Muscle of leg (tissue), 11 donors: Measurements from ENCODE around the gene ADRM1. TPM values are rescaled to one million over a fixed set of nuclear protein-coding genes. Genes with fewer than 3 reads are reported as not detected.

ENCODE experiments used
- DNase-seq: peaks from one replicate; pipeline ENCODE4 v3.0.0; 2013
- H3K27ac ChIP-seq: one replicate; pipeline ENCODE4 v1.5.1; 2013; ENCODE audit warnings: mild to moderate bottlenecking, low read length, control low read depth
- H3K27me3 ChIP-seq: one replicate; pipeline ENCODE4 v1.6.1; 2013; ENCODE audit warnings: low read length; ENCODE audit not compliant: control insufficient read depth, insufficient read depth
- H3K36me3 ChIP-seq: one replicate; pipeline ENCODE4 v1.6.1; 2013; ENCODE audit warnings: low read length; ENCODE audit not compliant: control insufficient read depth, insufficient read depth
- H3K4me1 ChIP-seq: one replicate; pipeline ENCODE4 v1.6.1; 2013; ENCODE audit warnings: low read length; ENCODE audit not compliant: control insufficient read depth, insufficient read depth
- H3K4me3 ChIP-seq: one replicate; pipeline ENCODE4 v1.5.1; 2013; ENCODE audit warnings: low read length, control low read depth
- H3K9me3 ChIP-seq: replicated peaks from 2 replicates; pipeline ENCODE4 v1.6.1; 2013; ENCODE audit warnings: low read depth, low read length; ENCODE audit not compliant: control insufficient read depth
- WGBS: methylation state at CpG from one replicate; pipeline ENCODE4 v1.1.5; 2013; ENCODE audit warnings: missing lambda C conversion rate; ENCODE audit not compliant: insufficient coverage; 5-methylcytosine and 5-hydroxymethylcytosine counted together
- polyA plus RNA-seq, 8 donors: library from polyadenylated mRNA; unstranded; fragments of 120-200 nt; gene quantifications; one replicate each; pipeline versions ENCODE4 v1.2.1 to v1.2.3, GENCODE V29; 2013; ENCODE audit warnings: inconsistent platforms in 1 of 8, low replicate concordance in 1 of 8; ENCODE audit not compliant: insufficient read length in 8 of 8, insufficient read depth in 1 of 8
- total RNA-seq: library from RNA; stranded (reverse); fragments of 120-200 nt; gene quantifications from one replicate; pipeline ENCODE4 v1.2.4, GENCODE V29; 2013

ADRM1 gene
- total and polyA plus RNA-seq, 9 donors: 53.6 to 65.6 (median 59.2) TPM

DNA sequence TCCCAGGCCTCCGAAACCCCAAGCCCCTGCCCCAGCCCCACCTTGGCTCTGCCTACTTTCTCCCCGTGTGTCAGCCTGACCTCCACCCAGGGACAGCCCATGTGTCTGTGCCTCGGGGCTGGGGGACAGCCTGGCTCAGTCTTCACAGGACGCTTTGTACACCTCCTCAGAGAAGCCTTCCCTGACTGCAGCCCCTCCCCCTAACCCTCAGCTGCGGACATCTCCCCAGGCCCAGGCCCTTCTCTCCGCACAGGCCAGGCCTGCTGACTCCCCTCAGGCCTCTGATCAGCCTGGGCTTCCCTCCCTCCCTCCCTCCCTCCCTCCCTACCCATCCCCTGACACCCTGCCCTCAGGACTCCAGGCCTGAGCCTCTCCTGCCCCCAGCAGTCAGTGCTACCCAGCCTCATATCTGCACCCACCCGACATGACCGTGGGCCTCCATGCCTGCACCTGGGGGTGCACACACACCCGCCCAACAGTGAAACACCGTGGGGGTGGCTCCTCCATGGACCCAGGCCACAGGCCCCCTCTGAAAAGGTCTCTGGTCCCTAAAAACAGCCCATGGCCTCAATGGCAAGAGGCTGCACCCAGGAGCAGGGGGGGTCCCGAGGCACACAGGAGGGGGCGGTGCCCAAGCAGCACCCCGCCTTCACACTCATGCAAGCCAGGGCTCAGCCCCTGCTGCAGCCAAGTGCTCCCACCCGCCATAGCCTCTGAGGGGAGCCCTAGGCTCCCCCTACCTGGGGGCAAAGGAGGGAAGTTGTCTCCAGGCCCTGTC, 51.4 kb downstream of the ADRM1 start:
- 68% methylated on average over 12 of the region's 14 CpGs for WGBS

GRCh38 chr20:62354811-62355341, 52.1 kb downstream of the ADRM1 start:
- no peaks in the 10 kb centered on the region for H3K27me3 ChIP-seq
- H3K4me3 ChIP-seq: no peak overlapping the region
- no peaks in the 10 kb centered on the region for H3K9me3 ChIP-seq
- peaks cover 78% of the 10 kb centered on the region for H3K4me1 ChIP-seq
- H3K27ac ChIP-seq: peak overlapping the region; percentile 29
- 55% methylated on average over 11 of the region's 16 CpGs for WGBS
- no peak for DNase-seq
- H3K36me3 ChIP-seq: peaks cover 16% of the 10 kb centered on the region

More for the DNA sequence above, 51.4 kb downstream of the ADRM1 start:
- H3K4me3 ChIP-seq: no peak overlapping the region
- no peak overlapping the region for H3K27ac ChIP-seq
- H3K9me3 ChIP-seq: no peaks in the 10 kb centered on the region
- no peak for DNase-seq
- H3K36me3 ChIP-seq: peaks cover 19% of the 10 kb centered on the region
- peaks cover 71% of the 10 kb centered on the region for H3K4me1 ChIP-seq
- no peaks in the 10 kb centered on the region for H3K27me3 ChIP-seq

DNA sequence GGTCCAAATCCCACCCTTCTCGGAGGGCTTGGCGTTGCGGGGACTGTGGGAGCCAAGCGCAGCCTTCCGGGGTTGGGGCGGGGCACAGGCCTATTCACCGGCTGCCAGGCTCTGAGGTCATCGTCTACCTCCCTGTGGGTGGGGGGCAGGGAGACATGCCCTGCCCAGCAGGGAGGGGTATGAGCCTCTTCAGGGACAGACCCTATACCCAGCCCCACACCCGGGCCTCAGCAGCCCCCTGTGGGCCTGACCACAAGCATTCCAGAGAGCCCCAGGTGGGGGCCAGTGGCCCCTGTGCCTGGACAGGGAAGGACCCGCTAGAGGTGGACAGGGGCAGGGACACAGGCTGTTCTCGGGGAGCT, 52.7 kb downstream of the ADRM1 start:
- 21% methylated on average over 6 of the region's 11 CpGs for WGBS
- Histone ChIP-seq H3K9me3 (no peaks in the 10 kb centered on the region), H3K4me3 (no peak overlapping the region), H3K27ac (peak overlapping the region; percentile 43), H3K27me3 (no peaks in the 10 kb centered on the region), H3K36me3 (peaks cover 11% of the 10 kb centered on the region), H3K4me1 (peaks cover 76% of the 10 kb centered on the region)
- no peak for DNase-seq

DNA sequence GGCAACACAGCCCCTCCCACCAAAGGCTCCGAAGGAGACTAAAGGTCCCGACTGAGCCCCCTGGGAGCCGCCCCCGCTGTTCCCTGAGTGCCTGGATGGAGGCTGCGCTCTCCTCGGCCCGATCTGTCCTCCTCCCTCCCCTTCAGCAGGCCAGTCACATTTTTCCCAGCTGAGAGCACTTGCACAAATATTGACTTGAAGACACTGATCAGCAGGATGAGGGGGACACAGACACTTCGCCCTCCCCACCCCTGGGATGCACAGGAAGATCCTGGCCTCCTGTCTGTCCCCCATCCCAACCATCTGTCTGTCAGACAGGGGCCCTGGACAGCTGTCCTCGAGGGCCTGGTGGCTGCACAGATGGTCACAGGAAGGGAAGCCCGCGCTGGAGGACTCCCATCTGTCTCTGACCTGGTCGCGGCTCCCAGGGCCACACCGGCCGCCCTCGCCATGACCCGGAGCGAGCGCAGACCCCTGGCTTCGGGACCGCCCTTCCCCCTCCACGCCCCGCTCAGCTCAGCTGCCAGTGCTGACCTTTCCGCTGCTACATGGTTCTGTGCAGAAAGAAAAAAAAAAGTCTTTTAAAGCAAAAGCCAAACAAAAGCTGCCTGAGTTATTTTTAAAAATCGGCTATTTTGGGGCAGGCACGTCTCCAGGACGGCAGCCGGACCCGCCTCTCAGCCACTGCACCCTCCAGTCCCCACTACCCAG, 53.2 kb downstream of the ADRM1 start:
- DNase-seq: peak; percentile 71
- peaks cover 7% of the 10 kb centered on the region for H3K36me3 ChIP-seq
- peaks cover 79% of the 10 kb centered on the region for H3K4me1 ChIP-seq
- H3K27me3 ChIP-seq: no peaks in the 10 kb centered on the region
- 10% methylated on average over 27 of the region's 29 CpGs for WGBS
- H3K27ac ChIP-seq: peak overlapping the region; percentile 43
- no peaks in the 10 kb centered on the region for H3K9me3 ChIP-seq
- H3K4me3 ChIP-seq: no peak overlapping the region

- Histone ChIP-seq H3K9me3 (no peaks in the 10 kb centered on the region), H3K27me3 (no peaks in the 10 kb centered on the region), H3K27ac (peak overlapping the region; percentile 43), H3K36me3 (peaks cover 2% of the 10 kb centered on the region), H3K4me1 (peaks cover 86% of the 10 kb centered on the region), H3K4me3 (no peak overlapping the region)
- WGBS: 52% methylated on average over 13 of the region's 17 CpGs
- DNase-seq: no peak
Measured at GRCh38 chr20:62356589-62357186, 53.9 kb downstream of the ADRM1 start.

- 38% methylated on average over 20 of the region's 25 CpGs for WGBS
- H3K4me1 ChIP-seq: peaks cover 91% of the 10 kb centered on the region
- H3K4me3 ChIP-seq: no peak overlapping the region
Measured at GRCh38 chr20:62357187-62357667, 54.4 kb downstream of the ADRM1 start.

DNA sequence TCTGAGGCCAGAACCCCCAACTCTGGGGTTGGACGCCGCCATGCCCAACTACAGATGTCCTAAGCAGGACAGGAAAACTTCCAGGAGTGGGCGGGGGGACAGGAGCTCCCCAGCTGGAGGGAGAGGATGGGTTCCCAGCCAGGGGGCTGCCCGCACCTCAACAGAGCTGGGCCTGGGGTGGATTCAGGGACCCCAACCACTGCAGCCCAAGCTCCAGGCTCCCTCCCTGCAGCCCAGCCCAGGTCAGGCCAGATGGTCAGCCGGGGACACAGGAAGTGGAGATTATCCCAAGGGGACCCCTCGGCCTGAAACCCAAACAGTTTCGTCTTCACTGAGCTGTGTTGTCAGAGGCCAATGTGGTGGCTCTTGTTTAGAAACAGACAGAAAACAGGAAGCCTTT, 54.9 kb downstream of the ADRM1 start:
- H3K27ac ChIP-seq: peak overlapping the region; percentile 43
- H3K4me1 ChIP-seq: peaks cover 91% of the 10 kb centered on the region
- 30% methylated on average over 3 of the region's 7 CpGs for WGBS
- no peaks in the 10 kb centered on the region for H3K9me3 ChIP-seq
- H3K27me3 ChIP-seq: no peaks in the 10 kb centered on the region
- peak; percentile 66 for DNase-seq
- H3K36me3 ChIP-seq: no peaks in the 10 kb centered on the region
- H3K4me3 ChIP-seq: no peak overlapping the region

More at GRCh38 chr20:62357187-62357667, 54.4 kb downstream of the ADRM1 start:
- no peak for DNase-seq
- Histone ChIP-seq H3K27me3 (no peaks in the 10 kb centered on the region), H3K36me3 (no peaks in the 10 kb centered on the region), H3K27ac (peak overlapping the region; percentile 43), H3K9me3 (no peaks in the 10 kb centered on the region)

Other genes starting within 250 kb of the ADRM1 start
- gene TAF4, start 237.1 kb upstream of the ADRM1 start, total RNA-seq: 5.1 TPM
- 10 to 100 TPM in 6 of 8 donors, 1 to 10 TPM in 2; 9.7 to 21.5 (median 13.0) TPM for gene TAF4, start 237.1 kb upstream of the ADRM1 start, polyA plus RNA-seq
- gene LSM14B, start 180.5 kb upstream of the ADRM1 start, total RNA-seq: 57.1 TPM
- 10 to 100 TPM; 69.1 to 83.1 (median 73.5) TPM for gene LSM14B, start 180.5 kb upstream of the ADRM1 start, polyA plus RNA-seq
- 227 TPM for gene PSMA7, start 159.6 kb upstream of the ADRM1 start, total RNA-seq
- gene PSMA7, start 159.6 kb upstream of the ADRM1 start, polyA plus RNA-seq: 100 to 1,000 TPM; 154 to 178 (median 164) TPM
- 12.9 TPM for gene SS18L1, start 159.2 kb upstream of the ADRM1 start, total RNA-seq
- gene SS18L1, start 159.2 kb upstream of the ADRM1 start, polyA plus RNA-seq: 10 to 100 TPM; 11.2 to 17.3 (median 14.4) TPM
- 22.7 TPM for gene MTG2, start 120.0 kb upstream of the ADRM1 start, total RNA-seq
- 10 to 100 TPM; 22.2 to 30.0 (median 27.0) TPM for gene MTG2, start 120.0 kb upstream of the ADRM1 start, polyA plus RNA-seq
- 0.35 TPM for gene HRH3, start 82.7 kb upstream of the ADRM1 start, total RNA-seq
- gene HRH3, start 82.7 kb upstream of the ADRM1 start, polyA plus RNA-seq: 1 to 10 TPM in 1 of 8 donors, under 1 TPM in 7; 0.09 to 1.3 (median 0.54) TPM
- 33.6 TPM for gene OSBPL2, start 64.5 kb upstream of the ADRM1 start, total RNA-seq
- 10 to 100 TPM; 21.6 to 29.2 (median 24.7) TPM for gene OSBPL2, start 64.5 kb upstream of the ADRM1 start, polyA plus RNA-seq
- gene LAMA5, start 64.3 kb downstream of the ADRM1 start, total RNA-seq: 30.9 TPM
- 100 to 1,000 TPM in 1 of 8 donors, 10 to 100 TPM in 7; 42.4 to 107 (median 78.8) TPM for gene LAMA5, start 64.3 kb downstream of the ADRM1 start, polyA plus RNA-seq
- gene RPS21, start 84.1 kb downstream of the ADRM1 start, total RNA-seq: 1,496 TPM
- 1,000 to 10,000 TPM; 1,129 to 1,597 (median 1,375) TPM for gene RPS21, start 84.1 kb downstream of the ADRM1 start, polyA plus RNA-seq
- 2.0 TPM for gene CABLES2, start 104.3 kb downstream of the ADRM1 start, total RNA-seq
- gene CABLES2, start 104.3 kb downstream of the ADRM1 start, polyA plus RNA-seq: 1 to 10 TPM; 4.6 to 8.2 (median 5.9) TPM
- gene RBBP8NL, start 124.5 kb downstream of the ADRM1 start, total RNA-seq: not detected
- under 1 TPM in 5 of 8 donors, not detected in 3; 0.04 to 0.68 (median 0.11) TPM for gene RBBP8NL, start 124.5 kb downstream of the ADRM1 start, polyA plus RNA-seq
- gene GATA5, start 173.0 kb downstream of the ADRM1 start, total RNA-seq: not detected
- gene GATA5, start 173.0 kb downstream of the ADRM1 start, polyA plus RNA-seq: 1 to 10 TPM in 1 of 8 donors, under 1 TPM in 4, not detected in 3; 0.06 to 2.5 (median 0.08) TPM